NCI-H1436 treated with DMSO at 0.1 percent for 48 hours (cell line): ENCODE measurements around the gene SLC27A5.

Source experiments
- DNase-seq: peaks from one replicate; lab custom pipeline; 2025; lab: John Stamatoyannopoulos, UW

The SLC27A5 gene

DNA sequence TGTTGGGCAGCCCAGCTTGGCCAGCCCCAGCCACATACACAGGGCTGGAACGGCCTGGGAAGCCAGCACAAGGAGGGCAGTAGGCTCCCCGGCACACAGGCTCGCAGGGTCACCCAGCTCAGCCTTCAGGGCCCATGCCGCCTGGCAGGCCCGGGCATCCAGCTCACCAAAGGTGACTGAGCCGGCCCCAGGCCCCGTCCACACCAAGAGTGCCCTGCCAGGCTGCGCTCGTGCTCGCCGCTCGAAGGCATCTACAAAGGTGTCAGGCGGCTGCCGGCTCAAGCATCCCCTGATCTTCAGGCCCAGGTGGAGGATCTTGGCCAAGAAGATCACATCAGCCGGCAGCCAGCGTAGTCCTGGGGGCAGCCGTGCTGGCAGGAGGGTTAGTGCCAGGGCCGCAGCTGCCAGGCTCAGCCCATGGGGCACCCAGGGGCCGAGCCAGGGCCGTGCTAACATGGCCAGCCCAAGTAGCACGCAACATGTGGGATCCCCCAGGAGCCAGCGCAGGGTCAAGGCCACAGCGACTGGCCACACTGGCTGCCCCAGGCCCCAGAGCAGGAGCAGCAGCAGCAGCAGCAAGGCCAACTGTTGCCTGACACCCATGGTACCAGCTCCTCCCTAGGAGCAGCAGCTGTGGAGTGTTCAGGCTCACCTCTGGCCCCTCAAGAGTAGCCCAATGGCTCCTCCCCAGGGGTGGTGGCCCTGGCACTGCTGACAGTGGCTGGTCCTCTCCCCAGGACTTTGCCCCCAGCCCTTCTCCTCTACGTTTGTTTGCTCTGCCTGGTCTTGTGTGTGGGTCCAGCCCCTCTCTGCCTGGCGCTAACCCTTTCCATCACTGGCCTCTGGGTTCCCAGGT is at the start of gene SLC27A5:
TSS of gene SLC27A5 (minus strand) at position 640 of the 856 bp plus-strand sequence. CDS start at position 603, 37 bp downstream.
- DNase-seq: no peak

DNA sequence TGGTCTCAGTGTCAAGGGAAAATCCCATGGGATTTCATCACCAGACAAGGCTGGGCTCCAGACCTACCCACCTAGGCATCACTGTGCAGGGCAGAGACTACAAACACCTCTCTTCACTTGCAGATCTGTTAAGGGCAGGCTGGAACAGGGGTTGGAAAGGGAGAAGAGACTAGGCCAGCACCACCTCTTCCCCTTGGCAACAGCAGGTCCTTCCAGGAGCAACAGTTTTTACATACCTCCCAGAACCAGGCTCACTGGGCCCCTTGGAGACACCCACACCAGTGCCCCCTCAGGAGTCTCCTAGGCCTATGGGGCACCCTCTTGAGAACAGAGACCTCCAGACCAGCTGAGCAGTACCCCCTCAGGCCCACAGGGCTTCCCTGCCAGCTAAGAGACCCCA is 49.1 kb upstream of the SLC27A5 start:
- DNase-seq: no peak

GRCh38 chr19:58560007-58560887 is 48.5 kb upstream of the SLC27A5 start:
- DNase-seq: no peak

- DNase-seq: no peak
Observed at GRCh38 chr19:58559275-58560006, 47.6 kb upstream of the SLC27A5 start.

DNA sequence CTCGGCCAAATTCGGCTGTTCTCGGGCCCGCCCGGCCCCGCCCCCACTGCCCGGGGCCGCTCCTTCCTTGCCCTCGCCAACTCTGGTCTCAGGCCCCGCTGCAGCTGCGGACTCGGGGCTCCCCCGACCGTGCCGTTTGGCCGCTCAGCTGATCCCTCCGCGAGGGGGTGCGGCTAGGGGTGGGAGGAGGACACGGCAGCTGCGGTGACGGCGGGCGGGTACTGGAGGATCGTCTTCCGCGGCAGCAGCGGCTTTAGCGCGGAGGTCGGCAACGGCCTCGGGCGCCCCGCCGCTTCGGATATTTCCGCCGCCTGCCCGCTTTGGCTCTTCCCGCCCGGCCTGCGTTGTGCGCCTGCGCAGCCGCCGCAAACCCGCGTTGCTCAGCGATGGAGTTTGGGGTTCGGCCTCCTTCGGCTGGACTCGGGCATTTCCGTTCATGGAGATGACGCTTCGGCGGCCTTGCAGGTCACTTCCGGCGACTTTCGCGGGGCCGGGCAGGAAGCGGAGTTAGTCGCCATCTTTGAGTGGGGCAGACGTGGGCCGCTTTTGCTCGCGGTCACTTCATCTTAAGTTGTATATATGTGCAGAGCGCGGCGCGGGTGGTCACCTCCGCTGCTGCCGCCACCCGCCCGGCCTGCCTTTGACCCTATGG is 47.0 kb upstream of the SLC27A5 start:
- no peak for DNase-seq

DNA sequence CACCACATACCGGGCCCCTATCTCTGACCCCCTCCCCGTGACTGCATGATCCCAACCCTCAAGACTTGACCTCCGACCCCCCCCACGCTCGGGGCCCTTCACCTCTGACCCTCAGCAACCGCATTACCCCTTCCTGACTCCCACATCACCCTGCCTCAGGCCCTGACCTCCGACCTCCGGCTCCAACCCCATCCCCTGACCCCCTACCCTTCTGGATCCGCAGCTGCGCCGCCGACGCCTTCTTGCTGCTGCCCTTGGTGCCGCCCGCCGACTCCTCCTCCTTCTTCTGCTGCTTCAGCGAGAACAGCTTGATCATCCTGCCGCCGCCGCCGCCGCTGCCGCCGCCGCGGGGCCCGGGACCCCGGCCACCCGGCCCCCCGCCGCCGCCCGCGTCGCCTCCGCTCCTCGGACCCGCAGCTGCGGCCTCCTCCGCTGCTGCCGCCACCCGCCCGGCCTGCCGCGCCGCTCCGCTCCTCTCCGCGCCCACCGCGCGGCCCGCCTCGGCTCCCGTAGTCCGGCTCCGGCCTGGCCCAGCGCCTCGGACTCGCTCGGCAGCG is 46.4 kb upstream of the SLC27A5 start, which contains the start of gene UBE2M:
TSS of gene UBE2M (minus strand) at position 546 of the 557 bp plus-strand sequence. CDS start at position 316, 230 bp downstream.
- no peak for DNase-seq

DNA sequence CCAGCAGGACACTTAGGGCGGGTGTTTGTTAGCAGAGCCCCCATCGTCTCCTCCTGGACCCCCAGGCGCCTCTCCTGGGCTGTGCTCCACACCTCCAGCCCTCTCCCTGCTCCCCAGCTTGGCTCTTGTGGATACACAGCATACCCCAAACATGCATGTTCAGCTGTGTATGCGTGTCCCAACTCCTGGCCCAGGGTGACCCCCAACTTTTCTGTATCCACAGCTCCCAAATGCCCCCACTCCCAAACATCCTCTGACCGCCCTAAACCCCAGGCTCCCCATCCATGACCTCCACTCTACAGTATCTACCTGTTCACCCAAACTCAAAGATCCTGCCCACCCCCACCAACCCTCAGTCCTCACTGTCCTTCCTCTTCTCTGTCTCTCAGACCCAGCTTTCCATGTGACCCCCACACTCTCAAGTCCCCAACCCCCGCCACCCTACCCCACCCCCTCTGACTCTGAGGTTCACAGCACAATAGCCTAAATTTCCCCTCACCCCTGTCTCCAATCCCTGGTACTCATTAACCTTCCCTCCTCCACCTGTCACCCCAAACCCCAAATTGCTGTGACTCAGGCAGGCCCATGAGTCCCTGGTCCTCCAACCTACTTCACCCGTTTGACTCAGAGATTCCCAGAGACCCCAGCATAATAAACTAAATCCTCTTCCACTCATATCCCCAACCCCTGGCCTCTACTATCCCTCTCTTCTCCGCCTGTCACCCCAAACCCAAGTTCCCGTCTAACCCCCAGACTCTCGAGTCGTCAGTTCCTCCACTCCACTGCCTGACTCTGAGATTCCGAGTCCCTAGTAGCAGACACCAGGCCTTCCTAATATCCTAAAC is 45.7 kb upstream of the SLC27A5 start:
- DNase-seq: no peak

DNA sequence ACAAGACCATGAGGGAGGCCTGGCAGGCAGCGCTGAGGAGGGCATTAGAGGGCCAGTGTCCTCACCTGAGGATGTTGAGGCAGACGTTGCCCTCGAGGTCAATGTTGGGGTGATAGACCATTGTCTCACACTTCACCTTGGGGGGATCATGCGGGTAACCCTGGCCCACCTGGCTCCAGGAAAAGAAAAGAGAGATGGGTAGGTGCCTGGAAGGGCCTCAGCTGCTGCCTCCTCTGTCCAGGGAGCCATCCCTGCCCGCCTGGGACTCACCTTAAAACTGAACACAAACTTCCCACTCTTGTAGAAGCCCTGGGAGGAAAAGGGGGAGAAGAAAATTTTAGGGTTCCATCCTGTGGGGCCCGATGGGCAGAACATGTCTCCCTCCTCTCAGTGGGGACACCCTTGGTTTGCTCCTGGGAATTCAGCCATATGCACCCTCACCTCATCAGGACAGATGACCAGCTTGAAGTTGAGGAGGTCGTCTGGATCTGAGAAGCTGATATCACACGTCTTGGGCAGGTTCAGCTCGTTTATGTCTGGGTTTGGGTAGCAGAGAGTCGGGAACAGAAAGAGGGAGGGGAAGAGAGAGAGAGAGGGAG is 44.9 kb upstream of the SLC27A5 start:
- no peak for DNase-seq

DNA sequence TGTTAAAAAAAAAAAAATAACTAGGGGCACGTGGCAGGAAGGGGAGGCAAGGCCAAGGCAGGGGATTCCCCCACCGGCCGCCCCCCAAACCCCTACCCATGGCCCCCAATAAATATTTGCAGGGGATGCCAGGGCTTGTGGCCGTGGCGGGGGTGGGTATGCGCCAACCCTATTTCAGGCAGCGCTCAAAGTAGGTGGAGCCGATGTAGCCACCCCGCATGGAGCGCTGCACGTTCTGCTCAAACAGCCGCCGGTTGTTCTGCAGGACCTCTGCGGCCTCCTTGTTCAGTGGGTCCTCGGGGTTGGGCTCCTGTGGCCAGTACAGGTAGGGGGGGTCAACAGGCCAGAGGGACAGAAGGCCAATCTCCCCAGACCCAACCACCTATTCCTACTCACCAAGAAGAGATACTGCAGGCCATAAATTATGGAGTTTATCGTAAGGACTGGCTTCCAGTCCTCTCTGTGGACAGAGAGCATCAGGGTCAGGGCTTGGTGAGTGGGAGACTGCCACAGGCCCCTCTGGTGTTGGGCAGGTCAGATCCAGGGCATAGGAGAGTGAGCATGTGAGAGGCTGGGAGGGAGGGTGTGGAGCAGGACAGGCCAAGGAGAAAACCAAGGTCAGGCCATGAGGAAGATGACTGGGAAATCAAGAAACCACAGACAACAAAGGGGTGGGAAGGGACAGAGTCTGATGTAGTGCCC is 44.3 kb upstream of the SLC27A5 start:
- DNase-seq: no peak

DNA sequence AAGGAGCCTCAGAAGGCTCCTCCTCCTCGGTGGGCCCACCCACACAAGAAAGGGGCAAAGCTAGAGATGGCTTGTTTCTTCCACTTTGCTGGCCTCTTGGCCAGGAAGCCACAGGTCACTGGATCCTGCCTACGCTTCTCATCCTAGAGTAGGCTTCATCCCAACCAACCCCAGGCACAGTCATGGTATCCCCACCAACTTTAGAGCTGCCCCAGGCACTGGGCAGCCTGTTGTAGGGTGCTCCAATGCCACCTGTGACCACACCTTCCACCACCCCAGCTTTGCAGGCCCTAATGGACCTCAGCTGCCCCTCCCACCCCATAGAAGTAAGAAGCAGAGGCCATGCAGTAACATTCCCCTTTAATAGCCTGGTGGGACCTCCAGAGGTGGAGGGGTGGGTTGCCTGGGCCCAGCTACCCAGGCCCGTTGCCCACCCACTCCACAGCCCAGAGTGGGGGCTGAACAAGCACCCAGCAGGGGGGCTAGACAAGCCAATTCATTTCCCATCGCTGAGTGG is 43.6 kb upstream of the SLC27A5 start:
- DNase-seq: no peak

- no peak for DNase-seq
Observed at GRCh38 chr19:58554494-58555368, 42.9 kb upstream of the SLC27A5 start, which contains the start of gene CHMP2A. TSS of gene CHMP2A (minus strand) at chr19:58555105. CDS start at chr19:58554212, 893 bp downstream.

- no peak for DNase-seq
Observed at GRCh38 chr19:58553799-58554493, 42.2 kb upstream of the SLC27A5 start.

DNA sequence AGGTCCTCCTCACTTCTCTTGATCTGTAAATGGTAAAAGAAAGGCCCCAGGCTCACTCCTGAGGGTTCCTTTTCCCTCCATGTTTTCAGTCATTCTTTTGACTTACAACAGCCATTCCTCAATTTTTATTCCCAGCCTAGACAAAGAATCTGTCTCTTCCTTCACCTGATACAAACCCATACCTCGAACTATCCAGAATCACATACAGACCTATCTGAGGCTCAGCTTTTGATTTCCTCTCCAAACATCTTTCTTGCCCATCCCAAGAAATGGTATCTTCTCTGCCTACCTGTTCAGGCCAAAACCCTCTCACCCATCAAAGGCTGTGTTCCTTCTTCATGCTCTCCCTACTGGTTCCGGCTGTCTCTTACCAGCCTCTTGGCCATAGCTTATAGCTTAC is 40.9 kb upstream of the SLC27A5 start:
- no peak for DNase-seq

DNA sequence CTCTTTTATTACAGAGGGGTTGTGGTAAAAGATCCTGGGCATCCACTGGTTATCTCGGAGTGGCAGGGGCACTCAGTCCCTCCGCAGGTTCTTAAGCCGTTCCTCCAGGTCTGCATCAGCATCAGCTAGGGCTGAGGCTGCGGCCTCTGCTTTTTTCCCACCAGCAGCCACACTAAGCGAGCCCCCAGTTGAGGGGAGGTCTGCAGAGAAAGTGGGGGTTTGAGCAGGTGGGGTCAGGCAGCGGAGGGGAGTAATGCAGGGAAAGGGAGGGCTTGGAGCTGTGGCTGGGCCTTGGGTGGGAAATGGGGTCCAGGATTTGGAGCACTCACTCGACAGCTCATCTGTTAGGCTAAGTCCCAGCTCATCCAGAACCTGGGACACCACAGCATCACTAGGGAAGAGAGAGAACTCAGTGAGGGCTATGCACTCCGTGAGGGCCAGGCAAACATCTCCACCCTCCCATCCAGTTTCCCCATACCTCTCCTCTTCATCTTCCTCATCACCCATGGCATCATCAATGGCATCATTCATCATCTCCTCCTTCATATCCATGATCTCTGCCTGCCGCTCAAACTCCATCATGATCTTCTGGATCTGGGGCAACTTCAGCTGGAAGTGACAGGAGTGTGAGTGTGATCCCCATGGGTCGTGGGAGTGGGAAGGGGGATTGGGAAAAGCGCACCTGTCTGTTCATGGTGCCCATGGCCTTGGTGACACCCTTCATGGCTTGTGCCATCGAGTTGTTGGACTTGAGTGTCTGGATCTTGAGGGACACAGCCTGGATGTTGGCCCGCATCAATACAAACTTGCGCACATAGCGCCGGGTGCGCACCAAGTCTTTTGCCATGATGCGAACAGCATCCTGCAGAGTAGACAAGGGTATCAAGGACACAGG is 40.0 kb upstream of the SLC27A5 start:
- DNase-seq: no peak

GRCh38 chr19:58551123-58551497 is 39.3 kb upstream of the SLC27A5 start:
- DNase-seq: no peak
